ENCODE measurements around the gene ZNF616. TPM values are rescaled to one million over a fixed set of nuclear protein-coding genes. Genes with fewer than 3 reads are reported as not detected.

Gene ZNF616
- total and polyA plus RNA-seq, 2 experiments from 2014 or later, result 13.3 to 28.3 TPM

DNA sequence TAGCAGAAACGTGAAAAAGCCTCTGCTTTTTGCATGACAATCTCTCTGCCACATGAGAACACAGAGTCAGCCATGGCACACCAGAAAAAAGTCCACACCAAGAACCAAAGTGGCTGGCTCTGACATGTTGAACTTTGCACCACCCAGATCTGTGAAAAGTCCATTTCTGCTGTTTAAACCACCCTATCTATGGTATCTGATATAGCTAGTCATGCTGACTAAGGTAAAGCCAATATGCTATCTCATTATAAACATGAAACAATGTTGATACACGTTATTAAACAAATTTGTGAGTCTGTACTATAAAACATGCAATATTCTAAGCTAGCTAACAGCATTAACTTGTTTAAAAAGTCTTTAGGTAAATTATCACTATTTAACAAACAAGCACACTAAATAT lies 70.1 kb downstream of the ZNF616 start:
- H4K20me1 ChIP-seq (replicated peaks; ENCODE audit: insufficient read depth), result no peaks in the 10 kb centered on the region
- Mint-ChIP-seq H3K4me1 (no peaks in the 10 kb centered on the region), H3K27ac (no peak overlapping the region), H3K9me3 (peaks cover 90% of the 10 kb centered on the region), H3K4me3 (no peak overlapping the region), H3K36me3 (ENCODE audit: low read depth) (peaks cover 100% of the 10 kb centered on the region), H3K27me3 (ENCODE audit: insufficient read depth, low read depth, poor library complexity) (peaks cover 5% of the 10 kb centered on the region)
- no peak for TF ChIP-seq CREB1 (CRISPR knock-in tag; IDR thresholded peaks at IDR 0.05; ENCODE audit: low read depth)
- TF ChIP-seq NANOG (IDR thresholded peaks at IDR 0.05; ENCODE audit: borderline replicate concordance), result no peak
- TF ChIP-seq, protein P1, sequence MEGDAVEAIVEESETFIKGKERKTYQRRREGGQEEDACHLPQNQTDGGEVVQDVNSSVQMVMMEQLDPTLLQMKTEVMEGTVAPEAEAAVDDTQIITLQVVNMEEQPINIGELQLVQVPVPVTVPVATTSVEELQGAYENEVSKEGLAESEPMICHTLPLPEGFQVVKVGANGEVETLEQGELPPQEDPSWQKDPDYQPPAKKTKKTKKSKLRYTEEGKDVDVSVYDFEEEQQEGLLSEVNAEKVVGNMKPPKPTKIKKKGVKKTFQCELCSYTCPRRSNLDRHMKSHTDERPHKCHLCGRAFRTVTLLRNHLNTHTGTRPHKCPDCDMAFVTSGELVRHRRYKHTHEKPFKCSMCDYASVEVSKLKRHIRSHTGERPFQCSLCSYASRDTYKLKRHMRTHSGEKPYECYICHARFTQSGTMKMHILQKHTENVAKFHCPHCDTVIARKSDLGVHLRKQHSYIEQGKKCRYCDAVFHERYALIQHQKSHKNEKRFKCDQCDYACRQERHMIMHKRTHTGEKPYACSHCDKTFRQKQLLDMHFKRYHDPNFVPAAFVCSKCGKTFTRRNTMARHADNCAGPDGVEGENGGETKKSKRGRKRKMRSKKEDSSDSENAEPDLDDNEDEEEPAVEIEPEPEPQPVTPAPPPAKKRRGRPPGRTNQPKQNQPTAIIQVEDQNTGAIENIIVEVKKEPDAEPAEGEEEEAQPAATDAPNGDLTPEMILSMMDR (conservative IDR thresholded peaks at IDR 0.05; ENCODE audit: low read depth in 2 of 2), result no peak
- TF ChIP-seq ZNF114 (CRISPR knock-in tag; IDR thresholded peaks at IDR 0.05), result no peak
- TF ChIP-seq EZH2 (IDR thresholded peaks at IDR 0.05; ENCODE audit: low read depth, unreplicated experiment), result no peak
- TF ChIP-seq POLR2AphosphoS5 (IDR thresholded peaks at IDR 0.05; ENCODE audit: low read depth), result no peak
- no peak for TF ChIP-seq EZH2phosphoT487 (IDR thresholded peaks at IDR 0.05; ENCODE audit: unreplicated experiment)
- no peak for TF ChIP-seq ZNF331 (CRISPR knock-in tag; IDR thresholded peaks at IDR 0.05; ENCODE audit: low read depth)
- H3K4me1 ChIP-seq (ENCODE audit: insufficient read depth), result no peaks in the 10 kb centered on the region
- no peaks in the 10 kb centered on the region for H3K79me2 ChIP-seq (replicated peaks; ENCODE audit: insufficient read depth)
- H3K9me2 ChIP-seq (ENCODE audit: insufficient read depth), result no peaks in the 10 kb centered on the region
- no peak for ATAC-seq
- H3K27ac ChIP-seq (ENCODE audit: low read depth), result no peak overlapping the region
- no peak for DNase-seq (ENCODE audit: low spot score)
- H3F3A ChIP-seq (replicated peaks; ENCODE audit: low read depth), result no peaks in the 10 kb centered on the region
- no peak overlapping the region for H3K4me3 ChIP-seq
- H2AFZ ChIP-seq, result no peak overlapping the region
- no peak overlapping the region for H3K4me2 ChIP-seq
- H3K27me3 ChIP-seq (ENCODE audit: insufficient read depth), result no peaks in the 10 kb centered on the region
- peaks cover 44% of the 10 kb centered on the region for H3K36me3 ChIP-seq (ENCODE audit: insufficient read depth)

DNA sequence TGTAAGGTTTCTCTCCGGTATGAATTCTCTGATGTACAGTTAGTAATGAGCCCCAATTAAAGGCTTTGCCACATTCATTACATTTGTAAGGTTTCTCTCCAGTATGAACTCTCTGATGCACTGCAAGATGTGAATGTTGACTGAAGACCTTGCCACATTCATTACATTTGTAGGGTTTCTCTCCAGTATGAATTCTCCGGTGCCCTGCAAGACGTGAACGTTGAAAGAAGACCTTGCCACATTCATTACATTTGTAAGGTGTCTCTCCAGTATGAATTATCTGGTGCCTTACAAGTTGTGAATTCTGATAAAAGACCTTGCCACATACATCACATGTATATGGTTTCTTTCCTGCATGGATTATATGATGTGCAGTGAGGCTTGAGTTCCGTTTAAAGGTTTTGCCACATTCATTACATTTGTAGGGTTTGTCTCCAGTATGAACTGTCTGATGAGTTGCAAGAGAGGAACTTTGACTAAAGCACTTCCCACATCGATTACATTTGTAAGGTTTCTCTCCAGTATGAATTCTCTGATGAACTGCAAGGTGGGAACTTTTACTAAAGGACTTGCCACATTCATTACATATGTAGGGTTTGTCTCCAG lies 73.4 kb downstream of the ZNF616 start:
- H3K9me2 ChIP-seq (ENCODE audit: insufficient read depth), result 0 out of 2 replicates have a peak, but pooled peaks cover 3% of the 10 kb centered on the region
- TF ChIP-seq ZNF331 (CRISPR knock-in tag; IDR thresholded peaks at IDR 0.05; ENCODE audit: low read depth) (no peak), CREB1 (CRISPR knock-in tag; IDR thresholded peaks at IDR 0.05; ENCODE audit: low read depth) (no peak), ZNF114 (CRISPR knock-in tag; IDR thresholded peaks at IDR 0.05) (no peak), JUNB (IDR thresholded peaks at IDR 0.05; ENCODE audit: unreplicated experiment) (no peak)
- TF ChIP-seq, protein P1 (conservative IDR thresholded peaks at IDR 0.05; ENCODE audit: low read depth in 2 of 2), result no peak
- TF ChIP-seq, protein P2, sequence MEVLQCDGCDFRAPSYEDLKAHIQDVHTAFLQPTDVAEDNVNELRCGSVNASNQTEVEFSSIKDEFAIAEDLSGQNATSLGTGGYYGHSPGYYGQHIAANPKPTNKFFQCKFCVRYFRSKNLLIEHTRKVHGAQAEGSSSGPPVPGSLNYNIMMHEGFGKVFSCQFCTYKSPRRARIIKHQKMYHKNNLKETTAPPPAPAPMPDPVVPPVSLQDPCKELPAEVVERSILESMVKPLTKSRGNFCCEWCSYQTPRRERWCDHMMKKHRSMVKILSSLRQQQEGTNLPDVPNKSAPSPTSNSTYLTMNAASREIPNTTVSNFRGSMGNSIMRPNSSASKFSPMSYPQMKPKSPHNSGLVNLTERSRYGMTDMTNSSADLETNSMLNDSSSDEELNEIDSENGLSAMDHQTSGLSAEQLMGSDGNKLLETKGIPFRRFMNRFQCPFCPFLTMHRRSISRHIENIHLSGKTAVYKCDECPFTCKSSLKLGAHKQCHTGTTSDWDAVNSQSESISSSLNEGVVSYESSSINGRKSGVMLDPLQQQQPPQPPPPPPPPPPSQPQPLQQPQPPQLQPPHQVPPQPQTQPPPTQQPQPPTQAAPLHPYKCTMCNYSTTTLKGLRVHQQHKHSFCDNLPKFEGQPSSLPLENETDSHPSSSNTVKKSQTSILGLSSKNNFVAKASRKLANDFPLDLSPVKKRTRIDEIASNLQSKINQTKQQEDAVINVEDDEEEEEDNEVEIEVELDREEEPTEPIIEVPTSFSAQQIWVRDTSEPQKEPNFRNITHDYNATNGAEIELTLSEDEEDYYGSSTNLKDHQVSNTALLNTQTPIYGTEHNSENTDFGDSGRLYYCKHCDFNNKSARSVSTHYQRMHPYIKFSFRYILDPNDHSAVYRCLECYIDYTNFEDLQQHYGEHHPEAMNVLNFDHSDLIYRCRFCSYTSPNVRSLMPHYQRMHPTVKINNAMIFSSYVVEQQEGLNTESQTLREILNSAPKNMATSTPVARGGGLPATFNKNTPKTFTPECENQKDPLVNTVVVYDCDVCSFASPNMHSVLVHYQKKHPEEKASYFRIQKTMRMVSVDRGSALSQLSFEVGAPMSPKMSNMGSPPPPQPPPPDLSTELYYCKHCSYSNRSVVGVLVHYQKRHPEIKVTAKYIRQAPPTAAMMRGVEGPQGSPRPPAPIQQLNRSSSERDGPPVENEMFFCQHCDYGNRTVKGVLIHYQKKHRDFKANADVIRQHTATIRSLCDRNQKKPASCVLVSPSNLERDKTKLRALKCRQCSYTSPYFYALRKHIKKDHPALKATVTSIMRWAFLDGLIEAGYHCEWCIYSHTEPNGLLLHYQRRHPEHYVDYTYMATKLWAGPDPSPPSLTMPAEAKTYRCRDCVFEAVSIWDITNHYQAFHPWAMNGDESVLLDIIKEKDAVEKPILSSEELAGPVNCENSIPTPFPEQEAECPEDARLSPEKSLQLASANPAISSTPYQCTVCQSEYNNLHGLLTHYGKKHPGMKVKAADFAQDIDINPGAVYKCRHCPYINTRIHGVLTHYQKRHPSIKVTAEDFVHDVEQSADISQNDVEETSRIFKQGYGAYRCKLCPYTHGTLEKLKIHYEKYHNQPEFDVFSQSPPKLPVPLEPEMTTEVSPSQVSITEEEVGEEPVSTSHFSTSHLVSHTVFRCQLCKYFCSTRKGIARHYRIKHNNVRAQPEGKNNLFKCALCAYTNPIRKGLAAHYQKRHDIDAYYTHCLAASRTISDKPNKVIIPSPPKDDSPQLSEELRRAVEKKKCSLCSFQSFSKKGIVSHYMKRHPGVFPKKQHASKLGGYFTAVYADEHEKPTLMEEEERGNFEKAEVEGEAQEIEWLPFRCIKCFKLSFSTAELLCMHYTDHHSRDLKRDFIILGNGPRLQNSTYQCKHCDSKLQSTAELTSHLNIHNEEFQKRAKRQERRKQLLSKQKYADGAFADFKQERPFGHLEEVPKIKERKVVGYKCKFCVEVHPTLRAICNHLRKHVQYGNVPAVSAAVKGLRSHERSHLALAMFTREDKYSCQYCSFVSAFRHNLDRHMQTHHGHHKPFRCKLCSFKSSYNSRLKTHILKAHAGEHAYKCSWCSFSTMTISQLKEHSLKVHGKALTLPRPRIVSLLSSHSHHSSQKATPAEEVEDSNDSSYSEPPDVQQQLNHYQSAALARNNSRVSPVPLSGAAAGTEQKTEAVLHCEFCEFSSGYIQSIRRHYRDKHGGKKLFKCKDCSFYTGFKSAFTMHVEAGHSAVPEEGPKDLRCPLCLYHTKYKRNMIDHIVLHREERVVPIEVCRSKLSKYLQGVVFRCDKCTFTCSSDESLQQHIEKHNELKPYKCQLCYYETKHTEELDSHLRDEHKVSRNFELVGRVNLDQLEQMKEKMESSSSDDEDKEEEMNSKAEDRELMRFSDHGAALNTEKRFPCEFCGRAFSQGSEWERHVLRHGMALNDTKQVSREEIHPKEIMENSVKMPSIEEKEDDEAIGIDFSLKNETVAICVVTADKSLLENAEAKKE (CRISPR knock-in tag; IDR thresholded peaks at IDR 0.05), result no peak

More for the DNA sequence above, 73.4 kb downstream of the ZNF616 start:
- Histone ChIP-seq H3K36me3 (ENCODE audit: insufficient read depth) (peaks cover 59% of the 10 kb centered on the region), H3K4me3 (no peak overlapping the region), H2AFZ (no peak overlapping the region), H3F3A (replicated peaks; ENCODE audit: low read depth) (no peaks in the 10 kb centered on the region), H3K79me2 (replicated peaks; ENCODE audit: insufficient read depth) (no peaks in the 10 kb centered on the region), H4K20me1 (replicated peaks; ENCODE audit: insufficient read depth) (no peaks in the 10 kb centered on the region), H3K27ac (ENCODE audit: low read depth) (no peak overlapping the region), H3K4me2 (no peak overlapping the region), H3K4me1 (ENCODE audit: insufficient read depth) (no peaks in the 10 kb centered on the region), H3K27me3 (ENCODE audit: insufficient read depth) (no peaks in the 10 kb centered on the region)
- ATAC-seq (no peak), DNase-seq (ENCODE audit: low spot score) (no peak)
- Mint-ChIP-seq H3K4me3 (no peak overlapping the region), H3K27ac (no peak overlapping the region), H3K9me3 (peaks cover 95% of the 10 kb centered on the region), H3K27me3 (ENCODE audit: insufficient read depth, low read depth, poor library complexity) (peaks cover 2% of the 10 kb centered on the region), H3K4me1 (no peaks in the 10 kb centered on the region), H3K36me3 (ENCODE audit: low read depth) (peaks cover 98% of the 10 kb centered on the region)
